Vagina (tissue), 2 donors: ENCODE data around the gene CSNK2B.

ENCODE experiments used
- CTCF ChIP-seq, 3 experiments: fragments of 450-650 bp in 2 of 3; fragments of 200-600 bp in 1 of 3; sonication (generic) in 1 of 3; IDR thresholded peaks; one replicate each; pipeline ENCODE4 v1.5.1; 2017 to 2019; ENCODE audit warnings: antibody characterized with exemption in 3 of 3, mild to moderate bottlenecking in 2 of 3, moderate library complexity in 2 of 3
- POLR2A ChIP-seq, 2 donors: fragments of 450-650 bp; IDR thresholded peaks; one replicate each; pipeline ENCODE4 v1.6.1; 2017; ENCODE audit warnings: antibody characterized with exemption in 2 of 2, mild to moderate bottlenecking in 2 of 2, moderate library complexity in 2 of 2

- TF ChIP-seq CTCF (IDR thresholded peaks at IDR 0.05) (no peak), POLR2A (IDR thresholded peaks at IDR 0.05) (no peak)
These were observed 26.8 kb upstream of the CSNK2B start for GRCh38 chr6:31639043-31639442.
